Omental fat pad (tissue), 4 donors: ENCODE data around the gene TMED4. TPM values are rescaled to one million over a fixed set of nuclear protein-coding genes. Genes with fewer than 3 reads are reported as not detected.
A peak's percentile ranks its signal among the peaks of the same experiment; 100 is the strongest.
"Not testable (repeated sequence)": the region's sequence is repeated elsewhere in the genome, so short reads cannot be mapped to it uniquely, and the experiment has no call there.

Experiments used
- ATAC-seq: fragments of 150-250 bp; one replicate; pipeline ENCODE4 v1.9.1; 2016; ENCODE audit warnings: mild to moderate bottlenecking, moderate library complexity; ENCODE audit not compliant: low FRiP score
- DNase-seq: peaks from one replicate; pipeline ENCODE4 v3.0.0-alpha.2; 2019; ENCODE audit warnings: low spot score
- total RNA-seq, 4 donors: library from RNA; depleted of rRNA; stranded (reverse); fragments of >200 nt; gene quantifications; one replicate each; pipeline ENCODE4 v1.1.0, GENCODE V29; 2016
- TF ChIP-seq, protein P1 (sequence below), 3 donors: fragments of 450-650 bp; IDR thresholded peaks; one replicate each; pipeline ENCODE4 v1.5.1; 2016 to 2017; ENCODE audit warnings: antibody characterized with exemption in 3 of 3, mild to moderate bottlenecking in 3 of 3, moderate library complexity in 2 of 3

The TMED4 gene
- total RNA-seq, 4 donors from 2014 or later: 105 to 140 (median 124) TPM

DNA sequence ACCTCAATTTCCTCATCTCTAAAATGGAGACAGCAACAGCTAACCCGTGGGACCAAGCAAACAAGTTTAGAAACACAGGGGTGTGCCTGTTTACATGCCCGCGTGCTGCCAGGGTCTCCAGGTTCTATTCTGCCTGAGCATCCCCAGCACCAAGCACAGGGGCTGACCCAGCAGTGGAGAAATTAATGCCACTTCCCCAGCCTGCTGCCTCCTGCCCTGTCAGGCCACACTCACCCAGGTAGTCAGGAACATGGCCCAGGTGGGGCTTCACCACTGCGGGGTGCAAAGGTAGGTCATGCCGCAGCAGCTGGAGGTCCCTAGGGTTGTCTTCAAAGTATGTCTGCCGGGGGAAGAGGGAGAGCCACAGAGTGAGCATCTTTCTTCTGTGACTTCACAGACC, 14.1 kb downstream of the TMED4 start:
- TF ChIP-seq, protein P1, sequence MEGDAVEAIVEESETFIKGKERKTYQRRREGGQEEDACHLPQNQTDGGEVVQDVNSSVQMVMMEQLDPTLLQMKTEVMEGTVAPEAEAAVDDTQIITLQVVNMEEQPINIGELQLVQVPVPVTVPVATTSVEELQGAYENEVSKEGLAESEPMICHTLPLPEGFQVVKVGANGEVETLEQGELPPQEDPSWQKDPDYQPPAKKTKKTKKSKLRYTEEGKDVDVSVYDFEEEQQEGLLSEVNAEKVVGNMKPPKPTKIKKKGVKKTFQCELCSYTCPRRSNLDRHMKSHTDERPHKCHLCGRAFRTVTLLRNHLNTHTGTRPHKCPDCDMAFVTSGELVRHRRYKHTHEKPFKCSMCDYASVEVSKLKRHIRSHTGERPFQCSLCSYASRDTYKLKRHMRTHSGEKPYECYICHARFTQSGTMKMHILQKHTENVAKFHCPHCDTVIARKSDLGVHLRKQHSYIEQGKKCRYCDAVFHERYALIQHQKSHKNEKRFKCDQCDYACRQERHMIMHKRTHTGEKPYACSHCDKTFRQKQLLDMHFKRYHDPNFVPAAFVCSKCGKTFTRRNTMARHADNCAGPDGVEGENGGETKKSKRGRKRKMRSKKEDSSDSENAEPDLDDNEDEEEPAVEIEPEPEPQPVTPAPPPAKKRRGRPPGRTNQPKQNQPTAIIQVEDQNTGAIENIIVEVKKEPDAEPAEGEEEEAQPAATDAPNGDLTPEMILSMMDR (IDR thresholded peaks at IDR 0.05): no peak
- ATAC-seq (no peak), DNase-seq (no peak)

DNA sequence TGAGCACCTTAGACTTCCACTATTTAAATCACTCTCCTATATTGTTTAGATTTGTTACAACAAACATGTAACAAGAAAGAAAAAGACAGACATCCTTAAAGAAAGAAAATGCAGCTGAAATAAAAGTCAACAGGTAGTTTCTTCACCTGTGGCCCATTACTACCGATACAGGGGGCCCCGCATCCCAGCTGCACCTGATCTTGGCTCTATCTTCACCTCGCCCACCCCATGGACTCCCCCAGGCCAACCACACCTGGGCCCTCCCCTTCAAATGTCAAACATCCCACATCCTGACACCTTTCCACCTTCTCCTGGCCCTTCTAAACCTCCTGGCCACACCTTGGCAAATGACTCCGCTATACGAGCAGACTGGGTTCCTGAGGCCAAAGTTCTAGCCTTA, 15.4 kb downstream of the TMED4 start:
- TF ChIP-seq, protein P1 (IDR thresholded peaks at IDR 0.05): no peak
- DNase-seq (no peak), ATAC-seq (no peak)

DNA sequence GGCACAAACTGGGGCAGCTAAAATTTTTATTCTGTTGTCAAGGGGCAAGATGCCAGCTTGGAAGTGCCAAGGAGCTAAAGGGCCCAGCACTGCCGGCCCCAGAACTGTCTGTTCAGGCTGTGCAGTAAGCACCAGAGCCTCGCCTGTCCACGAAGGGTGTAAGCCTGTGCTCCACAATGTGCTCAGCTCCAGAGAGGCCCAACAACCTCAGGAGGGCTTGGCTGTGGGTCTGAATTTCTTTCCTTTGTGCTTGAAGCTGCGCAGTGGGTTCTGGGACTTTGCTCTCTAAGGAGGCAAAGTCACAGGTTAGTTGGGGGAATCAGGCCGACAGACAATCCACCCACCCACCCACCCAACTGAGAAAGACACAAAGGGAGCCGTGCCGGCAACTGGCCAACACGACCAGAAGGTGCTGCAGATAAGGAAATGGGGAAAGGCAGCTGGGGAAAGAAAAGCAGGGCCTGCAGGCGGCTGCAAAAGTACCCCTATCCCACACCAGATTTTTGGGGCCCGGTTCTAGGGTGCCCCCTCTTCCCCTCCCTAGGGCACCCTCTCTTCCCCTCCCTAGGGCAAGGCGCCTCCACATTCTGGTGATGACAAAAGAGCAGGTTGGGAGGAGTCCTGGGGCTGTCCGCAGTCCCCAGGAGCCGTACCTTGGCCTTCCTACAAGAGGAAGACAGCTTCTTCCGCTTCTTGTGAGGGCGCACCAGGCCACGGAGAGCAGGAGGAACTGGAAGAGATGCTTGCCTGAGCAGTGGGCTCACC, 16.1 kb downstream of the TMED4 start:
- TF ChIP-seq, protein P1 (IDR thresholded peaks at IDR 0.05): no peak
- ATAC-seq: peak; percentile 37

DNA sequence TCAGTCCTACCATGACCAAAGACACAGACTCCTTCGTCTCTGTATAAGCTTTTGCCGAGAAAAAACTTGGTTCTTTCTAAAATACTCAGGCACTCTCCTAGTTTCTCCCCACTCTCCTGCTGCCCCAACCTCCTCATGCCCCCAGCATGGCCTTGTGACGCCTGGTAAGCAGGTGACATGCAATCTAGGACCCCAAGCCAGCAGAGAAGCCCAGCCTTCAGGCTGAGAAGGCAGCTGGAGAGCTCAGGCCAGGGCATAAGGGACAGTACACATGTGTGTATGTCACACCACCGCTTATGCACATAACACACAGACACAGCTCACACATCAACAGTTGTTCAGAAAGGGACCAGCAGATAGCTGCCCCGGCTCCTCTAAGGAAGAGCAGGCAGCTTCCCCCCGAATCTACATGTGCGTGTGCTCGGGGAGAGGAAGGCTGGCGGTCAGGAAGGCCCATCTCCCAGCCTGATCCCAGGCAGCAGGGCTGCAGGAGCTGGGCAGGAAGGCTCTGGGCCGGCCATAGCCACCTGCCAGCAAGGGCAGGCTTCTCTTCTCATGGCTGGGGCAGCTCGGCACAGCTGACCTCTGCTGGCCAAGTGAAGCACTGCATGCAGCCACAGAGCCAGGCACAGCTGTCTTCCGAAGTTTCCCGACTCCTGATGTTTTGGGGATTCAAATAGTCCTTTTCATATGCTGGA, 16.8 kb downstream of the TMED4 start:
- TF ChIP-seq, protein P1 (IDR thresholded peaks at IDR 0.05): peak in 1 of 3 donors; percentile 66
- DNase-seq (peak; percentile 44), ATAC-seq (peak; percentile 64)

More for the DNA sequence above, 16.1 kb downstream of the TMED4 start:
- DNase-seq: no peak

DNA sequence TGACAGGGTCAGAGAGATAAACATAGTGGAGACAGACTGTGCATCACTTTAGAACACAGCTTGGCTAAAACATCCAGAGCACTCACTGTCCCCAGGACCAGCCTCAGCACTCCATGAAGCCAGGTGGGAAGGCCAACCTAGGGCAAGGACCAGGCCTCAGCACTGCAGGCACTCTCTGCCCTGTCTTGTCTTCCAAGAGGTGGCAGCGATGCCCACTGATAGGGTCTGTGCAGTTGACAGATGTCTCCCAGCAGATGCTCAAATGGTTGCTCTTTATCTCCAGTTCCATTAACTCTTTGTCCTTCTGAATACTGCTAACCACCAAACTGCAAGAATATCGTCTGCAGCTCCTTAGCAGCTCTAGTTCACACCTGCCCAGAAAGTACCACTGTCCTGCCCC, 17.4 kb downstream of the TMED4 start:
- TF ChIP-seq, protein P1 (IDR thresholded peaks at IDR 0.05): no peak
- DNase-seq (no peak), ATAC-seq (no peak)

DNA sequence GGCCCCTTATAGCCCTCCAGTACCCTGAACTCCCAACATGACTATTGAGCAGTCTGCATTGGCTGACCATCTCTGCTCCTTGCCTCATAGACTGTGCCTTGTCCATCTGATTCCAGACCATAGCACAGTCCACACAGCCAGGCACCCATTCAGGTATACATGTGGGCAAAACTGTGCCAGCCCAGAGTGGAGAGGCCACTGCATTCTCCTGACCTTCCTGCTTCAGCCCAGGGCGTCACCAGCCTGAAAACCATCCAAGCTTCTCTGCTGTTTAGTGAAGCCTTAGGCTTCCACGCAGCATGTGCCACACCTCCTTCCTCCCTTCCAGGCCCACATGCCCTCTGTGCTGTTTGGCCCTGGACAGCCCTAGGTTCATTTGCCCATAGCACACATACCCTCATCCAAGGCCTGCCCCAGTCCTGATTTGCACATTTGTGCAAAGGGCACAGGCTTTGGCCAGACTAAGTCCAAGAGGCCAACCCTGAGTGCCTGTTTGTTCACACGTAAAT, 18.8 kb downstream of the TMED4 start:
- ATAC-seq: no peak
- no peak for DNase-seq
- TF ChIP-seq, protein P1 (IDR thresholded peaks at IDR 0.05): no peak

DNA sequence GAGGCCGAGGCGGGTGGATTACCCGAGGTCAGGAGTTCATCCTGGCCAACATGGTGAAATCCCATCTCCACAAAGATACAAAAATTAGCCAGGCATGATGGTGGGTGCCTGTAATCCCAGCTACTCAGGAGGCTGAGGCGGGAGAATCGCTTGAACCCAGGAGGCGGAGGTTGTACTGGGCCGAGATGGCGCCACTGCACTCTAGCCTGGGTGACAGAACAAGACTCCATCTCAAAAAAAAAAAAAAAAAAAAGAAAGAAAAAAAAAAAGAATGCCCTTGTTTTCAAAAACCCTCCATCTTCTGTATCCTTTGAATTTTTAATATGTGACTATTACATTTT, 19.4 kb downstream of the TMED4 start:
- not testable (repeated sequence) for DNase-seq

More for the DNA sequence above, 19.4 kb downstream of the TMED4 start:
- ATAC-seq: not testable (repeated sequence)
